H1 (cell line): ENCODE data around the gene BCL3. TPM values are rescaled to one million over a fixed set of nuclear protein-coding genes. Genes with fewer than 3 reads are reported as not detected.

Experiments used
- EGR1 ChIP-seq: IDR thresholded peaks from 2 replicates; pipeline ENCODE4 v1.6.1; 2011; ENCODE audit warnings: low read depth, low read length, borderline replicate concordance
- EZH2 ChIP-seq: fragments of 200-600 bp; sonication (generic); IDR thresholded peaks from 2 replicates; pipeline ENCODE4 v1.7.1; 2012; ENCODE audit warnings: low read depth, mild to moderate bottlenecking, moderate library complexity, low read length, inconsistent platforms; ENCODE audit not compliant: severe bottlenecking
- polyA plus RNA-seq, 7 experiments: library from polyadenylated mRNA; depleted of rRNA in 3 of 7; stranded (reverse) in 5 of 7; unstranded in 2 of 7; fragments of >200 nt in 5 of 7; fragments of 200-250 nt in 2 of 7; gene quantifications; 1 replicate in 5 of 7; 2 replicates in 1 of 7; 4 replicates in 1 of 7; pipeline versions ENCODE4 v1.2.1 to v1.2.3, GENCODE V29; 2011 to 2013; ENCODE audit warnings: missing spikeins in 2 of 7, mixed read lengths in 2 of 7
- total RNA-seq: library from RNA; stranded (reverse); fragmentation: NEBNext Ultra II Directional; extraction: Animal tissue kit (Norgen Biotek cat#: 25700); gene quantifications from 2 replicates; pipeline ENCODE4 v1.2.1, GENCODE V29; 2021

The BCL3 gene
- total and polyA plus RNA-seq, 2 of the 8 experiments (the other 6 are each of a cell fraction or from before 2014, with no cell fraction given): 0.88 to 2.4 TPM

GRCh38 chr19:44722131-44723121 is 26.1 kb upstream of the BCL3 start (continued):
- TF ChIP-seq EGR1: no peak
- no peak for TF ChIP-seq EZH2
- TF ChIP-seq, all 59 proteins: peak for 0
